ENCODE results near the gene SLC22A12.

The SLC22A12 gene

GRCh38 chr11:64620381-64620971 is 29.5 kb downstream of the SLC22A12 start:
- no peak for TF ChIP-seq CTCF (IDR thresholded peaks at IDR 0.05; ENCODE audit: borderline replicate concordance, insufficient read depth, low read depth, low read length)
- H3K4me3 ChIP-seq (ENCODE audit: low read depth, low read length), result no peak overlapping the region

GRCh38 chr11:64621283-64622019 is 30.4 kb downstream of the SLC22A12 start:
- no peak overlapping the region for H3K4me3 ChIP-seq (ENCODE audit: low read depth, low read length)
- no peak for TF ChIP-seq CTCF (IDR thresholded peaks at IDR 0.05; ENCODE audit: borderline replicate concordance, insufficient read depth, low read depth, low read length)

- no peak for TF ChIP-seq CTCF (IDR thresholded peaks at IDR 0.05; ENCODE audit: borderline replicate concordance, insufficient read depth, low read depth, low read length)
- H3K4me3 ChIP-seq (ENCODE audit: low read depth, low read length), result no peak overlapping the region
Measured at GRCh38 chr11:64622681-64623080, 31.7 kb downstream of the SLC22A12 start.

- no peak for TF ChIP-seq CTCF (IDR thresholded peaks at IDR 0.05; ENCODE audit: borderline replicate concordance, insufficient read depth, low read depth, low read length)
- no peak overlapping the region for H3K4me3 ChIP-seq (ENCODE audit: low read depth, low read length)
Measured at GRCh38 chr11:64624883-64625481, 34.0 kb downstream of the SLC22A12 start.

GRCh38 chr11:64626637-64627036 is 35.6 kb downstream of the SLC22A12 start:
- H3K4me3 ChIP-seq (ENCODE audit: low read depth, low read length), result no peak overlapping the region
- TF ChIP-seq CTCF (IDR thresholded peaks at IDR 0.05; ENCODE audit: borderline replicate concordance, insufficient read depth, low read depth, low read length), result no peak

GRCh38 chr11:64627371-64627770 is 36.4 kb downstream of the SLC22A12 start:
- no peak overlapping the region for H3K4me3 ChIP-seq (ENCODE audit: low read depth, low read length)
- TF ChIP-seq CTCF (IDR thresholded peaks at IDR 0.05; ENCODE audit: borderline replicate concordance, insufficient read depth, low read depth, low read length), result no peak

GRCh38 chr11:64628596-64628995 is 37.6 kb downstream of the SLC22A12 start:
- TF ChIP-seq CTCF (IDR thresholded peaks at IDR 0.05; ENCODE audit: borderline replicate concordance, insufficient read depth, low read depth, low read length), result no peak
- no peak overlapping the region for H3K4me3 ChIP-seq (ENCODE audit: low read depth, low read length)
